Activated CD8-positive, alpha-beta T cell treated with anti-CD3 and anti-CD28 coated beads, Interleukin-2, amount 10 ng/mL, durations not matched to agents 7 days and 5 days (primary cell): Measurements from ENCODE around the gene CKAP5. TPM values are rescaled to one million over a fixed set of nuclear protein-coding genes. Genes with fewer than 3 reads are reported as not detected.

ENCODE experiments used
- ATAC-seq: fragments of 150-1000 bp; cut with Tn5 transposase; one replicate; pipeline ENCODE4 v1.10.0; 2021; ENCODE audit warnings: moderate library complexity
- CTCF ChIA-PET: fragments of 350-600 bp; sonication (Branson Sonifier 250); formaldehyde crosslinking; loops from one replicate; lab custom pipeline; 2021; ENCODE audit warnings: antibody characterized with exemption; lab: Charles Lee
- POLR2A ChIA-PET: fragments of 350-600 bp; sonication (Branson Sonifier 250); formaldehyde crosslinking; loops from one replicate; lab custom pipeline; 2021; ENCODE audit warnings: antibody characterized with exemption; lab: Charles Lee
- DNase-seq: peaks from one replicate; pipeline ENCODE4 v3.0.0-alpha.2; 2020
- H3K27ac Mint-ChIP-seq: one replicate; pipeline ENCODE4 v1.8.0; 2021; ENCODE audit warnings: mild to moderate bottlenecking, mixed read lengths
- H3K27me3 Mint-ChIP-seq: one replicate; pipeline ENCODE4 v1.8.0; 2021; ENCODE audit warnings: low read depth, mixed read lengths
- H3K36me3 Mint-ChIP-seq: one replicate; pipeline ENCODE4 v1.8.0; 2021; ENCODE audit warnings: low read depth, mixed read lengths
- H3K4me1 Mint-ChIP-seq: one replicate; pipeline ENCODE4 v1.8.0; 2021; ENCODE audit warnings: low read depth, mixed read lengths
- H3K4me3 Mint-ChIP-seq: one replicate; pipeline ENCODE4 v1.8.0; 2021; ENCODE audit warnings: mild to moderate bottlenecking, mixed read lengths
- H3K9me3 Mint-ChIP-seq: one replicate; pipeline ENCODE4 v1.8.0; 2022; ENCODE audit warnings: mixed read lengths; ENCODE audit not compliant: insufficient read depth
- total RNA-seq, 2 experiments: library from RNA; stranded (reverse); gene quantifications; one replicate each; pipeline ENCODE4 v1.2.3, GENCODE V29; 2021

The CKAP5 gene
- total RNA-seq, 2 experiments from 2014 or later: 174 to 176 TPM

- no peaks in the 10 kb centered on the region for H3K9me3 Mint-ChIP-seq
- H3K4me3 Mint-ChIP-seq: no peak overlapping the region
- CTCF ChIA-PET: no interaction called here
- DNase-seq (no peak), ATAC-seq (no peak)
- POLR2A ChIA-PET: interaction anchor here (0.6 kb wide), 1 partner anchor 65 kb away, joined by 4 read pairs; no protein-coding TSS in a partner anchor
- no peaks in the 10 kb centered on the region for H3K4me1 Mint-ChIP-seq
- peaks cover 23% of the 10 kb centered on the region for H3K36me3 Mint-ChIP-seq
- no peak overlapping the region for H3K27ac Mint-ChIP-seq
- no peaks in the 10 kb centered on the region for H3K27me3 Mint-ChIP-seq
Observed at GRCh38 chr11:46737699-46738098, 108.4 kb downstream of the CKAP5 start.

GRCh38 chr11:46736615-46737014 is 109.5 kb downstream of the CKAP5 start:
- H3K27me3 Mint-ChIP-seq: no peaks in the 10 kb centered on the region
- no peak overlapping the region for H3K4me3 Mint-ChIP-seq
- no peaks in the 10 kb centered on the region for H3K9me3 Mint-ChIP-seq
- POLR2A ChIA-PET: no interaction called here
- ATAC-seq: no peak
- no peak overlapping the region for H3K27ac Mint-ChIP-seq
- peaks cover 12% of the 10 kb centered on the region for H3K36me3 Mint-ChIP-seq
- H3K4me1 Mint-ChIP-seq: no peaks in the 10 kb centered on the region
- no peak for DNase-seq
- CTCF ChIA-PET: no interaction called here

DNA sequence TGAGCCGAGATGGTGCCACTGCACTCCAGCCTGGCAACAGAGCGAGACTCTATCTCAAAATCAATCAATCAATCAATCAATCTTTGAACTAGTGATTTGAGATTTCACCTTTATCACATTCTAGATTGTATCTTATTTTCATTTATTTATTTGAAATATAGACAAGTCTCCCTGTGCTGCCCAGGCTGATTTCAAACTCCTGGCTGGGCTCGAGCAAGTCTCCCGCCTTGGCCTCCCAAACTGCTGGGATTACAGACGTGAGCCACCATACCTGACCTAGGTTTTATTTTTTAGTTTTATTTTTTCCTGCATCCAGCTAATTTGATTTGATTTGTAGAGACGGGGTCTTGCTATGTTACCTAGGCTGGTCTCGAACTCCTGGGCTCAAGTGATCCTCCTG is 109.9 kb downstream of the CKAP5 start:
- no peaks in the 10 kb centered on the region for H3K27me3 Mint-ChIP-seq
- ChIA-PET POLR2A (no interaction called here), CTCF (no interaction called here)
- peaks cover 7% of the 10 kb centered on the region for H3K36me3 Mint-ChIP-seq
- H3K27ac Mint-ChIP-seq: no peak overlapping the region
- DNase-seq (no peak), ATAC-seq (no peak)
- H3K4me1 Mint-ChIP-seq: no peaks in the 10 kb centered on the region
- no peaks in the 10 kb centered on the region for H3K9me3 Mint-ChIP-seq
- H3K4me3 Mint-ChIP-seq: no peak overlapping the region

DNA sequence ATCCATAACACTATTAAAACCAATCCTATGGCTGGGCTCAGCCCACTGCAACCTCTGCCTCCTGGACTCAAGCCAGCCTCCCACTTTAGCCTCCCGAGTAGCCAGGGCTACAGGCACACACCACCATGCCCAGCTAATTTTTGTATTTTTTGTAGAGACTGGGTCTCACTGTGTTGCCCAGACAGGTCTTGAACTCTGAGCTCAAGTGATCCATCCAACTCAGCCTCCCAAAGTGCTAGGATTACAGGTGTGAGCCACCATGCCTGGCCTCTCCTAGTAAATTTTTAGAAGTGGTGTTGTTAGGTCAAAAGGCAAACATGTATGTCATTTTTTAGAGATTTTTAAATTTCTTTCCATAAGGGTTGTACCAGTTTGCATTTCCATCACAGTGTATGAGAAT is 112.8 kb downstream of the CKAP5 start:
- no peaks in the 10 kb centered on the region for H3K4me1 Mint-ChIP-seq
- no peak overlapping the region for H3K4me3 Mint-ChIP-seq
- POLR2A ChIA-PET: no interaction called here
- no peak overlapping the region for H3K27ac Mint-ChIP-seq
- ATAC-seq: no peak
- no peaks in the 10 kb centered on the region for H3K36me3 Mint-ChIP-seq
- no peaks in the 10 kb centered on the region for H3K9me3 Mint-ChIP-seq
- H3K27me3 Mint-ChIP-seq: no peaks in the 10 kb centered on the region
- CTCF ChIA-PET: no interaction called here
- no peak for DNase-seq

- ChIA-PET POLR2A (no interaction called here), CTCF (no interaction called here)
- Mint-ChIP-seq H3K27ac (no peak overlapping the region), H3K27me3 (no peaks in the 10 kb centered on the region), H3K4me1 (no peaks in the 10 kb centered on the region), H3K9me3 (no peaks in the 10 kb centered on the region), H3K36me3 (no peaks in the 10 kb centered on the region), H3K4me3 (no peak overlapping the region)
- DNase-seq (no peak), ATAC-seq (no peak)
Observed at GRCh38 chr11:46731545-46731944, 114.5 kb downstream of the CKAP5 start.

DNA sequence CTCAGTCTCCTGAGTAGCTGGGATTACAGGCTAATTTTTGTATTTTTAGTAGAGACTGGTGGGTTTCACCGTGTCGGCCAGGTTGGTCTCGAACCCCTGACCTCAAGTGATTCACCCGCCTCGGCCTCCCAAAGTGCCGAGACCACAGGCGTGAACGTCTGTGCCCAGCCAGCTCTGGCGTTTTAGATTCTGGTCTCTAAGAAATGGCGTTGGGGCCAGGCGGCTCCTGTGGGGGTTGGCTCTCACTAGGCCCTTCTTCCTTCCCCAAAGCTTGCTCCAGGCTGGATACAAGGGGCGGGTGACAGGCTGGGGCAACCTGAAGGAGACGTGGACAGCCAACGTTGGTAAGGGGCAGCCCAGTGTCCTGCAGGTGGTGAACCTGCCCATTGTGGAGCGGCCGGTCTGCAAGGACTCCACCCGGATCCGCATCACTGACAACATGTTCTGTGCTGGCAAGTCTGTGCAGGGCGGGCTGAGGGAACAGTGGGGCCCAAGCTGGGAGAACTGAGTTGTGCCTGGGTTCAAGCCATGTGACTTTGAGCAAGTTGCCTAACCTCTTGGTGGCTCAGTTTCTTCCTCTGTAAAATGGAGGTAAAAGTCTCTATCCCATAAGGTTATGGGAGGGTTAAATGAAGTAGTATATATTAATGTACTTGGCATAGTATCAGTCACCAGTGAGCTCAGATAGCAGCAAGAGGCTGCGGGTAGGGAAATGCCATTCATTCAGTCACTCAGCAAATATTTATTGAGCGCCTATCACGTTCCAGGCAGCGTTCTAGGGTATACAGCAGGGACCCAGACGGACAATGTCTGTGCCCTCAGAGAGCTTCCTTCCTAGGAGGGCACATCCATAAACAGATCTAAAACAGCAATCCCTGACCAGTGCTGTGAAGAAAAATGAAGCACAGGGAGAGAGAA is 116.7 kb downstream of the CKAP5 start:
- ChIA-PET CTCF (no interaction called here), POLR2A (interaction anchor here (1.1 kb wide), 1 partner anchor 13 kb away, joined by 3 read pairs; no protein-coding TSS in a partner anchor)
- no peak overlapping the region for H3K27ac Mint-ChIP-seq
- no peaks in the 10 kb centered on the region for H3K9me3 Mint-ChIP-seq
- no peak overlapping the region for H3K4me3 Mint-ChIP-seq
- DNase-seq (no peak), ATAC-seq (no peak)
- H3K4me1 Mint-ChIP-seq: no peaks in the 10 kb centered on the region
- H3K36me3 Mint-ChIP-seq: no peaks in the 10 kb centered on the region
- no peaks in the 10 kb centered on the region for H3K27me3 Mint-ChIP-seq

GRCh38 chr11:46728659-46729040 is 117.4 kb downstream of the CKAP5 start:
- Mint-ChIP-seq H3K27ac (no peak overlapping the region), H3K27me3 (no peaks in the 10 kb centered on the region), H3K4me1 (no peaks in the 10 kb centered on the region), H3K36me3 (no peaks in the 10 kb centered on the region), H3K9me3 (no peaks in the 10 kb centered on the region), H3K4me3 (no peak overlapping the region)
- ChIA-PET POLR2A (no interaction called here), CTCF (no interaction called here)
- no peak for ATAC-seq
- DNase-seq: no peak

- no peak overlapping the region for H3K4me3 Mint-ChIP-seq
- no peaks in the 10 kb centered on the region for H3K4me1 Mint-ChIP-seq
- ATAC-seq (no peak), DNase-seq (no peak)
- H3K36me3 Mint-ChIP-seq: no peaks in the 10 kb centered on the region
- ChIA-PET POLR2A (no interaction called here), CTCF (no interaction called here)
- H3K27ac Mint-ChIP-seq: no peak overlapping the region
- H3K27me3 Mint-ChIP-seq: no peaks in the 10 kb centered on the region
- H3K9me3 Mint-ChIP-seq: no peaks in the 10 kb centered on the region
Observed at GRCh38 chr11:46727952-46728658, 118.0 kb downstream of the CKAP5 start.

DNA sequence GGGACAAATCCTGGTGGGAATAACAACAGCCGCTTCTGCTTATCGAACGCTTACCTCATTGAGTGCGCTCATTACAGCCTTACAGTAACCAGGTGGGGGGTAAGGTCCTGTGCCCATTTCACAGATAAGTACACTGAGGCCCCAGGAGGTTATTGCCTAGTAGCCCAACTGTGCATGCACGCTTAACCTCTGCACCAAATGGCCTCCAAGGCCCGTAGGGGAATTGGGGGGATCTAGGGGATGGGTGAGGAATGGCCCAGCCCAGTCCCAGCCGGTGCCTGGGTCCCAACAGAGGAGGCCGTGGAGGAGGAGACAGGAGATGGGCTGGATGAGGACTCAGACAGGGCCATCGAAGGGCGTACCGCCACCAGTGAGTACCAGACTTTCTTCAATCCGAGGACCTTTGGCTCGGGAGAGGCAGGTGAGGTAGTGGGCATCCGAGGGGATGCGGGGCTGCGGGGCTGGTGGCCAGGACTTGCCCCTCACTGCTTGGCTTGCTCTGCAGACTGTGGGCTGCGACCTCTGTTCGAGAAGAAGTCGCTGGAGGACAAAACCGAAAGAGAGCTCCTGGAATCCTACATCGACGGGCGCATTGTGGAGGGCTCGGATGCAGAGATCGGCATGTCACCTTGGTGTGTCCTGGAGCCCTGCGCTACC is 119.7 kb downstream of the CKAP5 start:
- no peaks in the 10 kb centered on the region for H3K36me3 Mint-ChIP-seq
- no peak overlapping the region for H3K4me3 Mint-ChIP-seq
- H3K9me3 Mint-ChIP-seq: no peaks in the 10 kb centered on the region
- no peaks in the 10 kb centered on the region for H3K4me1 Mint-ChIP-seq
- H3K27ac Mint-ChIP-seq: no peak overlapping the region
- ATAC-seq: no peak
- ChIA-PET CTCF (no interaction called here), POLR2A (no interaction called here)
- no peaks in the 10 kb centered on the region for H3K27me3 Mint-ChIP-seq
- no peak for DNase-seq

DNA sequence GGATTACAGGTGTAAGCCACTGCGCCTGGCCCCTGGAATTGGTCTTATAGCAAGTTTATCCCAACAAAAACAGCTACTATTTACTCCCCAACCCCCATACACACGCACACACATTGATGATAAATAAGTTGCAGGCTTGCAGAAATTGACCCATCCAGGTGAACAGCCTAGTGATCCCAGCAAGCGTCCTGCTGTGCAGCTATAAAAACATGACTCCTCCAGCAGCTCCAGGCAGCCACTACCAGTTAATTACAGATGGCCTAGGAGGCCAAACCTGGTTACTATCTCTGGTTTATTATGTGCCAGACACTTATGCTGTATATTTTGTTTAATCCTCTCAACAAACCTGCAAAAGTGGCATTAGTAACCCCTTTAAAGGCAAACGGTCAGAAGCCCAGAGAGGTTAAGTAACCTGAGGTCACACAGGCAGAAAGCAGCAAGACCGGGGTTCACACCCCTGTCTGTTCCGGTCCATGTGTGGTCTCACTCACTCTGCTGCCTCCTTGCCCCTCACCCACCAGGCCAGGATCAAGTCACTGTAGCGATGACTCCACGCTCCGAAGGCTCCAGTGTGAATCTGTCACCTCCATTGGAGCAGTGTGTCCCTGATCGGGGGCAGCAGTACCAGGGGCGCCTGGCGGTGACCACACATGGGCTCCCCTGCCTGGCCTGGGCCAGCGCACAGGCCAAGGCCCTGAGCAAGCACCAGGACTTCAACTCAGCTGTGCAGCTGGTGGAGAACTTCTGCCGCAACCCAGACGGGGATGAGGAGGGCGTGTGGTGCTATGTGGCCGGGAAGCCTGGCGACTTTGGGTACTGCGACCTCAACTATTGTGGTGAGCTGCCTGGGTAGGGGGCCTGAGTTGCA is 120.5 kb downstream of the CKAP5 start:
- no peak for ATAC-seq
- Mint-ChIP-seq H3K36me3 (no peaks in the 10 kb centered on the region), H3K4me1 (no peaks in the 10 kb centered on the region), H3K27me3 (no peaks in the 10 kb centered on the region), H3K27ac (no peak overlapping the region), H3K9me3 (no peaks in the 10 kb centered on the region), H3K4me3 (no peak overlapping the region)
- ChIA-PET CTCF (no interaction called here), POLR2A (no interaction called here)
- DNase-seq: no peak

DNA sequence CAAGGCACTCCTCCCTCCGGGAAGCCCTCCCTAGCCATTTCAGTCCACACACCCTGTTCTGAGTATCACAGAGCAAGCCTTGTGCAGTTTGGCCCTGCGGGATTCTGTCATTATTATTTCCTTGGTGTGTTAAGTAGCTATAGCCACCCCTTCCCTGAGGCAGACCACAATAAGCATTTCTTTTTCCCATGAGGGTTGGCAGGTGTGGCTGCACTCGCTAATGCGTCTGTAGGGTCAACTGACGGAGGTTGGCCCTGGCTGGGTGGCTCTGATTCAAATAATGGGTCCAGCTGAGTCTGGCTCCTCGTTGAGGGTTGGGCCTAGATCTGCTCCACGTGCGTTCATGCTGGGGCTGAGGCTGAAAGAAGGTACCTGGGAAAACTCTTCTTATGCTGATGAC is 122.0 kb downstream of the CKAP5 start:
- ATAC-seq (no peak), DNase-seq (no peak)
- Mint-ChIP-seq H3K36me3 (no peaks in the 10 kb centered on the region), H3K9me3 (no peaks in the 10 kb centered on the region), H3K4me1 (no peaks in the 10 kb centered on the region), H3K27ac (no peak overlapping the region), H3K27me3 (no peaks in the 10 kb centered on the region), H3K4me3 (no peak overlapping the region)
- CTCF ChIA-PET: no interaction called here
- POLR2A ChIA-PET: no interaction called here
